Mesenchymal stem cell (in vitro differentiated cells and primary cell): Measurements from ENCODE around the gene RAB10.

Experiments used
- DNase-seq: peaks from one replicate; pipeline ENCODE4 v3.0.0-alpha.2; 2013
- H2AFZ ChIP-seq: one replicate; pipeline ENCODE4 v1.6.1; 2013; ENCODE audit warnings: low read depth, mild to moderate bottlenecking, control low read depth, inconsistent platforms, low read length, moderate library complexity
- H2AK5ac ChIP-seq: 2 replicates; pipeline ENCODE4 v1.6.1; 2013; ENCODE audit warnings: low read length, moderate library complexity, mild to moderate bottlenecking, inconsistent platforms; ENCODE audit not compliant: severe bottlenecking
- H2BK120ac ChIP-seq: one replicate; pipeline ENCODE4 v1.6.1; 2013; ENCODE audit warnings: low read depth, mild to moderate bottlenecking, inconsistent platforms, low read length, moderate library complexity
- H2BK12ac ChIP-seq, 2 experiments: one replicate each; pipeline ENCODE4 v1.6.1; 2013; ENCODE audit warnings: inconsistent platforms in 2 of 2, low read length in 2 of 2, mild to moderate bottlenecking in 2 of 2, moderate library complexity in 2 of 2, control low read depth in 1 of 2
- H2BK15ac ChIP-seq: one replicate; pipeline ENCODE4 v1.6.1; 2013; ENCODE audit warnings: mild to moderate bottlenecking, low read depth, inconsistent platforms; ENCODE audit not compliant: poor library complexity, severe bottlenecking
- H2BK5ac ChIP-seq: 2 replicates; pipeline ENCODE4 v1.6.1; 2013; ENCODE audit warnings: low read depth, mild to moderate bottlenecking, low read length, control low read depth, inconsistent platforms; ENCODE audit not compliant: poor library complexity, severe bottlenecking
- H3K14ac ChIP-seq, 2 experiments: one replicate each; pipeline ENCODE4 v1.6.1; 2013; ENCODE audit warnings: inconsistent platforms in 2 of 2, low read length in 2 of 2, control low read depth in 1 of 2, mild to moderate bottlenecking in 1 of 2, moderate library complexity in 1 of 2
- H3K18ac ChIP-seq, 2 experiments: one replicate each; pipeline ENCODE4 v1.6.1; 2013; ENCODE audit warnings: inconsistent platforms in 2 of 2, low read length in 2 of 2, control low read depth in 1 of 2, low read depth in 1 of 2, mild to moderate bottlenecking in 1 of 2
- H3K23ac ChIP-seq, 2 experiments: one replicate each; pipeline ENCODE4 v1.6.1; 2013; ENCODE audit warnings: inconsistent platforms in 2 of 2, low read length in 2 of 2, mild to moderate bottlenecking in 2 of 2, moderate library complexity in 2 of 2, control low read depth in 1 of 2
- H3K27ac ChIP-seq: 2 replicates; pipeline ENCODE4 v1.5.1; 2013; ENCODE audit warnings: mild to moderate bottlenecking, moderate library complexity, low read length, control low read depth, inconsistent platforms; ENCODE audit not compliant: poor library complexity, severe bottlenecking
- H3K27me3 ChIP-seq, 2 experiments: 2 replicates each; pipeline versions ENCODE4 v1.6.1 to v1.7.0; 2013; ENCODE audit warnings: low read length in 2 of 2, mild to moderate bottlenecking in 2 of 2, moderate library complexity in 2 of 2, control low read depth in 1 of 2, inconsistent platforms in 1 of 2; ENCODE audit not compliant: control insufficient read depth in 1 of 2, insufficient read depth in 1 of 2
- H3K36me3 ChIP-seq, 2 experiments: 2 replicates each; pipeline versions ENCODE4 v1.6.1 to v1.7.0; 2013; ENCODE audit warnings: low read length in 2 of 2, control low read depth in 1 of 2, inconsistent platforms in 1 of 2, low read depth in 1 of 2, mild to moderate bottlenecking in 1 of 2; ENCODE audit not compliant: insufficient read depth in 2 of 2, control insufficient read depth in 1 of 2
- H3K4ac ChIP-seq, 2 experiments: one replicate each; pipeline ENCODE4 v1.6.1; 2013; ENCODE audit warnings: inconsistent platforms in 2 of 2, low read length in 2 of 2, mild to moderate bottlenecking in 2 of 2, moderate library complexity in 2 of 2, control low read depth in 1 of 2, low read depth in 1 of 2
- H3K4me1 ChIP-seq: 2 replicates; pipeline ENCODE4 v1.6.1; 2013; ENCODE audit warnings: low read depth, low read length, control low read depth; ENCODE audit not compliant: control insufficient read depth, insufficient read depth
- H3K4me2 ChIP-seq: 2 replicates; pipeline ENCODE4 v1.6.1; 2013; ENCODE audit warnings: low read length, mild to moderate bottlenecking, inconsistent platforms; ENCODE audit not compliant: poor library complexity, severe bottlenecking
- H3K4me3 ChIP-seq, 2 experiments: 2 replicates each; pipeline versions ENCODE4 v1.5.1 to v1.7.0; 2013; ENCODE audit warnings: low read length in 2 of 2, mild to moderate bottlenecking in 2 of 2, control low read depth in 1 of 2, low read depth in 1 of 2; ENCODE audit not compliant: insufficient read depth in 1 of 2
- H3K79me1 ChIP-seq: replicated peaks from 2 replicates; pipeline ENCODE4 v1.6.1; 2013; ENCODE audit warnings: mild to moderate bottlenecking, control low read depth, low read length, inconsistent platforms; ENCODE audit not compliant: poor library complexity, severe bottlenecking
- H3K9ac ChIP-seq: 2 replicates; pipeline ENCODE4 v1.7.0; 2013; ENCODE audit warnings: mild to moderate bottlenecking, low read length, moderate library complexity
- H3K9me3 ChIP-seq: 2 replicates; pipeline ENCODE4 v1.7.0; 2013; ENCODE audit warnings: mild to moderate bottlenecking, low read length; ENCODE audit not compliant: control insufficient read depth
- H4K8ac ChIP-seq: one replicate; pipeline ENCODE4 v1.6.1; 2013; ENCODE audit warnings: inconsistent platforms, mild to moderate bottlenecking, low read length, moderate library complexity
- H4K91ac ChIP-seq: one replicate; pipeline ENCODE4 v1.6.1; 2013; ENCODE audit warnings: mild to moderate bottlenecking, low read length, inconsistent platforms
- WGBS: methylation state at CpG from one replicate; pipeline ENCODE4 v1.1.7; 2013; ENCODE audit warnings: mixed read lengths; 5-methylcytosine and 5-hydroxymethylcytosine counted together

The RAB10 gene

GRCh38 chr2:26035090-26035743, 1.3 kb downstream of the RAB10 start:
- Histone ChIP-seq H2AK5ac (no peak overlapping the region), H3K9me3 (no peaks in the 10 kb centered on the region), H2BK15ac (no peak overlapping the region), H4K91ac (no peak overlapping the region), H3K18ac (no peak overlapping the region), H2BK5ac (no peak overlapping the region), H3K23ac (no peak overlapping the region), H4K8ac (no peak overlapping the region), H3K36me3 (peaks cover 11 to 17% of the 10 kb centered on the region in 2 experiments), H3K27ac (peak overlapping the region; percentile 23), H3K4me1 (peaks cover 13% of the 10 kb centered on the region), H2AFZ (no peak overlapping the region), H3K4me2 (peak overlapping the region; percentile 70), H3K27me3 (no peaks in the 10 kb centered on the region), H2BK12ac (no peak overlapping the region), H2BK120ac (no peak overlapping the region), H3K4me3 (peak overlapping the region; percentile 91 to 92), H3K14ac (no peak overlapping the region), H3K79me1 (no peaks in the 10 kb centered on the region), H3K9ac (peak overlapping the region; percentile 95), H3K4ac (no peak overlapping the region)
- peak; percentile 27 for DNase-seq
- 10% methylated on average over 11 of the region's 12 CpGs for WGBS

DNA sequence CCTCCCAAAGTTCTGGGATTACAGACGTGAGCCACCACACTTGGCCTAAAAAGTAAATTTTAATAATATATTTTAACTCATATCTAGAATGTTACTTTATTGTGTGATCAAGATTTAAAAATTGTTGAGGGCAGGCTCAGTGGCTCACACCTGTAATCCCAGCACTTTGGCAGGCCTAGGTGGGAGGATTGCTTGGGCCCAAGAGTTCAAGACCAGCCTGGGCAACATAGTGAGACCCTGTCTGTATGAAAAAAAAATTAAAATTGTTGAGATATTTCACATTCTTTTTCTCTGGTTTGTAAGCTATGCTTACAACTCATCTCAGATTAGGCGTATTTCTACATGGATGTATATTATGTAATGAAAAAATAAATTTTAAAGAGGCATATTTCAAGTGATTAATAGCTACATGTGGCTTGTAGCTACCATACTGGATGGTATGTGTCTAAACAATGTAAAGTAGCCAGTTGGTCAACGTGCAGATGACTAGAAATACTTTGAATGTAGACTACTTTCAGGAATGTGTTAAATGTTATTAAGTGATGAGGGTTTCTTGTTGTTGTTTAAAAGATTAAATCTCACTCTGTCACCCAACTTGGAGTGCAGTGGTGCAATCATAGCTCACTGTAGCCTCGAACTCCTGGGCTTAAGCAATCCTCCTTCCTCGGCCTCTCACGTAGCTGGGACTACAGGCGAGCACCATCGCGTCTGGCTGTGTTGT, 5.9 kb downstream of the RAB10 start:
- H3K27ac ChIP-seq, result no peak overlapping the region
- H3K4me3 ChIP-seq, result no peak overlapping the region
- H3K23ac ChIP-seq, result no peak overlapping the region
- no peak overlapping the region for H2BK120ac ChIP-seq
- WGBS, result 50% methylated on average over 2 of the region's 9 CpGs
- no peaks in the 10 kb centered on the region for H3K27me3 ChIP-seq
- H2BK15ac ChIP-seq, result no peak overlapping the region
- H3K4me2 ChIP-seq, result no peak overlapping the region
- H2AFZ ChIP-seq, result no peak overlapping the region
- H3K9ac ChIP-seq, result no peak overlapping the region
- H4K91ac ChIP-seq, result no peak overlapping the region
- no peak overlapping the region for H3K4ac ChIP-seq
- H3K18ac ChIP-seq, result no peak overlapping the region
- H3K36me3 ChIP-seq, result peaks cover 19 to 24% of the 10 kb centered on the region in 2 experiments
- H3K79me1 ChIP-seq, result no peaks in the 10 kb centered on the region
- no peak overlapping the region for H3K14ac ChIP-seq
- no peak overlapping the region for H4K8ac ChIP-seq
- no peak overlapping the region for H2BK5ac ChIP-seq
- H2AK5ac ChIP-seq, result no peak overlapping the region
- peaks cover 15% of the 10 kb centered on the region for H3K4me1 ChIP-seq
- H3K9me3 ChIP-seq, result no peaks in the 10 kb centered on the region
- DNase-seq, result no peak
- no peak overlapping the region for H2BK12ac ChIP-seq

- H3K9me3 ChIP-seq, result no peaks in the 10 kb centered on the region
- no peaks in the 10 kb centered on the region for H3K27me3 ChIP-seq
- H3K14ac ChIP-seq, result no peak overlapping the region
- WGBS, result 99% methylated on average over 4 of the region's 5 CpGs
- H2BK5ac ChIP-seq, result no peak overlapping the region
- no peak overlapping the region for H3K23ac ChIP-seq
- no peak overlapping the region for H3K27ac ChIP-seq
- H2BK120ac ChIP-seq, result no peak overlapping the region
- no peak overlapping the region for H3K4ac ChIP-seq
- no peak overlapping the region for H2AFZ ChIP-seq
- no peak overlapping the region for H2BK12ac ChIP-seq
- H3K9ac ChIP-seq, result no peak overlapping the region
- H4K91ac ChIP-seq, result no peak overlapping the region
- H2BK15ac ChIP-seq, result no peak overlapping the region
- H3K36me3 ChIP-seq, result peaks cover 16 to 17% of the 10 kb centered on the region in 2 experiments
- peaks cover 10% of the 10 kb centered on the region for H3K4me1 ChIP-seq
- no peak overlapping the region for H4K8ac ChIP-seq
- no peak overlapping the region for H3K4me3 ChIP-seq
- H3K18ac ChIP-seq, result no peak overlapping the region
- no peak for DNase-seq
- no peaks in the 10 kb centered on the region for H3K79me1 ChIP-seq
- H3K4me2 ChIP-seq, result no peak overlapping the region
- H2AK5ac ChIP-seq, result no peak overlapping the region
Measured at GRCh38 chr2:26043109-26043508, 9.2 kb downstream of the RAB10 start.

DNA sequence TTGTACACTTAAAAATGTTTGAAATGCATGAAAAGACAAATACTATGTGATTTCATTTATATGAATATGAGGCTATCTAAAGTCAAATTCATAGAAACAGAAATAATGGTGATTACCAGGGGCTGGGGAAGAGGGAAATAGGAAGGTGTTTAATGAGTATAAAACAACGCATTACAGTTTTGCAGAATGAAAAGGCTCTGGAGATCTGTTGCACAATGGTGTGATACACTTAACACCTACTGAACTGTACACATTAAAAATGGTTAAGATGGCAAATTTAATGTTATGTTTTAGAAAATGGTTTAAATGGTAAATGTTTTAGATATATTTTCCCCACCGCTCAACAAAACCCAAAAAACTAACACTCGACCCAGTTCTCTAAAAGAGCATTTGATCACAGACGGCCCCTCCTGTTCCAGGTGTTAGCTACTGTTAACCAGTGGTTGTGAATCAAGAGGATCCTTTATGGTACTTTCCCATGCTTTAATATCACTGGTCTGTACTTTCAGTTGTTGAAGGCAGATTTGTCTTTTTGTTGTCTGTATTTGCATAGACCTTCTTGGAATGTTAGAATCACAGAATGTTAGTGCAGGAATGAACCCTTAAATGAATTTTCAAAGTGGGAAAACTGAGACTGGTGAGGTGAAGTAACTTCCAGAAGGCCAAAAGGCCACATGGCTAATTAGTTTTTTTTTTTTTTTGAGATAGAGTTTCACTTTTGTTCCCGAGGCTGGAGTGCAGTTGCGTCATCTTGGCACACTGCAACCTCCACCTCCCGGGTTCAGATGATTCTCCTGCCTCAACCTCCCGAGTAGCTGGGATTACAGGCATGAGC, 10.2 kb downstream of the RAB10 start:
- Histone ChIP-seq H2BK120ac (no peak overlapping the region), H3K27ac (no peak overlapping the region), H3K4me2 (no peak overlapping the region), H3K4me3 (peak overlapping the region in 1 of 2 experiments; percentile 40), H3K9ac (peak overlapping the region; percentile 63), H3K23ac (no peak overlapping the region), H3K27me3 (no peaks in the 10 kb centered on the region), H3K9me3 (no peaks in the 10 kb centered on the region), H3K36me3 (peaks cover 7 to 17% of the 10 kb centered on the region in 2 experiments), H4K91ac (no peak overlapping the region), H2BK5ac (no peak overlapping the region), H2AFZ (no peak overlapping the region), H2BK15ac (no peak overlapping the region), H3K79me1 (no peaks in the 10 kb centered on the region), H4K8ac (no peak overlapping the region), H3K4me1 (peaks cover 7% of the 10 kb centered on the region), H3K18ac (no peak overlapping the region), H3K4ac (no peak overlapping the region), H2AK5ac (no peak overlapping the region), H3K14ac (no peak overlapping the region), H2BK12ac (no peak overlapping the region)
- 79% methylated on average over 5 of the region's 8 CpGs for WGBS
- peak; percentile 60 for DNase-seq
